RWPE1 (cell line): Measurements from ENCODE around the gene FOXL3.

Source experiments
- CTCF ChIA-PET: fragments of 350-600 bp; sonication (Branson Sonifier 250); formaldehyde crosslinking; extraction: SDS; loops from one replicate; lab custom pipeline; 2021; lab: Yijun Ruan, JAX
- POLR2A ChIA-PET: fragments of 400-600 bp; formaldehyde crosslinking; extraction: SDS; loops from one replicate; lab custom pipeline; 2020; ENCODE audit warnings: antibody characterized with exemption; ENCODE audit not compliant: low non-redundant PET; lab: Yijun Ruan, JAX
- DNase-seq: peaks from one replicate; pipeline ENCODE4 v3.0.0; 2012; ENCODE audit warnings: low spot score
- H3K27ac ChIP-seq: fragments of 450-650 bp; 2 replicates; pipeline ENCODE4 v1.5.1; 2017
- TF ChIP-seq, protein P1 (sequence below): fragments of 450-650 bp; conservative IDR thresholded peaks from 2 replicates; pipeline ENCODE4 v1.5.1; 2017; ENCODE audit warnings: low read depth, mild to moderate bottlenecking

FOXL3 gene

DNA sequence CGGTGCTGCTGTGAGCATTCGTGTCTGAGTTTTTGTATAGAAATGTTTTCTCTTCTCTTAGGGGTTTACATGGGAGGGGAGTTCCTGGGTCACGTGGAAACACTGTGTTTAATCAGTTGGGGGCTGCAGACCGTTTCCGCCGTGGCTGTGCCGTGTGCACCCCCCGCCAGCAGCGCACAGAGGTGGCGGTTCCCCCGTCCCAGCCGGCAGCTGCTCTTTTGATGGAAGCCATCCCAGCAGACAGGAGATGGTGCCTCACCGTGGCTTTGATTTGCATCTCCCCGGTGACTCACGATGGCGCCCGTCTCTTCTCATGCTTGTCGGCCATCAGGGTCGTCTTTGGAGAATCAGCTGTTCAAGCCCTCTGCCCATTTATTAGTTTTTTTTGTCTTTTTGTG, 34.9 kb upstream of the FOXL3 start:
- ChIA-PET CTCF (interaction anchor here (0.8 kb wide), 1 partner anchor 9 kb away, joined by 4 read pairs; no protein-coding TSS in a partner anchor), POLR2A (no interaction called here)
- TF ChIP-seq, protein P1, sequence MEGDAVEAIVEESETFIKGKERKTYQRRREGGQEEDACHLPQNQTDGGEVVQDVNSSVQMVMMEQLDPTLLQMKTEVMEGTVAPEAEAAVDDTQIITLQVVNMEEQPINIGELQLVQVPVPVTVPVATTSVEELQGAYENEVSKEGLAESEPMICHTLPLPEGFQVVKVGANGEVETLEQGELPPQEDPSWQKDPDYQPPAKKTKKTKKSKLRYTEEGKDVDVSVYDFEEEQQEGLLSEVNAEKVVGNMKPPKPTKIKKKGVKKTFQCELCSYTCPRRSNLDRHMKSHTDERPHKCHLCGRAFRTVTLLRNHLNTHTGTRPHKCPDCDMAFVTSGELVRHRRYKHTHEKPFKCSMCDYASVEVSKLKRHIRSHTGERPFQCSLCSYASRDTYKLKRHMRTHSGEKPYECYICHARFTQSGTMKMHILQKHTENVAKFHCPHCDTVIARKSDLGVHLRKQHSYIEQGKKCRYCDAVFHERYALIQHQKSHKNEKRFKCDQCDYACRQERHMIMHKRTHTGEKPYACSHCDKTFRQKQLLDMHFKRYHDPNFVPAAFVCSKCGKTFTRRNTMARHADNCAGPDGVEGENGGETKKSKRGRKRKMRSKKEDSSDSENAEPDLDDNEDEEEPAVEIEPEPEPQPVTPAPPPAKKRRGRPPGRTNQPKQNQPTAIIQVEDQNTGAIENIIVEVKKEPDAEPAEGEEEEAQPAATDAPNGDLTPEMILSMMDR: no peak
- H3K27ac ChIP-seq: no peak overlapping the region
- no peak for DNase-seq

DNA sequence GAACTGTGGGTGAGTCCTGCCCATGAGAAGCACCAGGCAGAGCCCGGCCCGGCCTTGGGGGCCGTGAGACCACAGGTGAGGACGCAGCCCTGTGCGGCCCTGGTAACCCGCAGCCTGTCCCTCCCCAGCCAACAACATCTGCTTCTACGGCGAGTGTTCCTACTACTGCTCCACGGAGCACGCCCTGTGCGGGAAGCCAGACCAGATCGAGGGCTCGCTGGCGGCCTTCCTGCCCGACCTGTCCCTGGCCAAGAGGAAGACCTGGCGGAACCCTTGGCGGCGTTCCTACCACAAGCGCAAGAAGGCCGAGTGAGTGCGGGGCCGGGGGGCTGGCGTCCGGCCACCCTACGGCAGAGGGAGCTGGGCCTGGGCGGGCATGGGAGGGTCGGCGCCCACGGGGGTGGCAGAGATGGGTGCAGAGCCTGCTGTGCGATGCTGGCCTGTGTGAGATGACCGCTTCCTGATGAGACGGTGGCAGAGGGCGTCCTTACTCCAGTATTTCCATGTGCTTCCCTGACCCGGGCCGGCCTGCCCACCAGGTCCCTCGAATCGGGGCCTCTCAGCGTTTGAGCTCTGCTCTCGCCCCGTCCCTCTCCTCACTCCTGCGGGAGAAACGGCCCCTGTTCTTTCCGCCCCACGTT, 34.1 kb upstream of the FOXL3 start:
- POLR2A ChIA-PET: no interaction called here
- TF ChIP-seq, protein P1: no peak
- no peak for DNase-seq
- no peak overlapping the region for H3K27ac ChIP-seq
- CTCF ChIA-PET: no interaction called here

DNA sequence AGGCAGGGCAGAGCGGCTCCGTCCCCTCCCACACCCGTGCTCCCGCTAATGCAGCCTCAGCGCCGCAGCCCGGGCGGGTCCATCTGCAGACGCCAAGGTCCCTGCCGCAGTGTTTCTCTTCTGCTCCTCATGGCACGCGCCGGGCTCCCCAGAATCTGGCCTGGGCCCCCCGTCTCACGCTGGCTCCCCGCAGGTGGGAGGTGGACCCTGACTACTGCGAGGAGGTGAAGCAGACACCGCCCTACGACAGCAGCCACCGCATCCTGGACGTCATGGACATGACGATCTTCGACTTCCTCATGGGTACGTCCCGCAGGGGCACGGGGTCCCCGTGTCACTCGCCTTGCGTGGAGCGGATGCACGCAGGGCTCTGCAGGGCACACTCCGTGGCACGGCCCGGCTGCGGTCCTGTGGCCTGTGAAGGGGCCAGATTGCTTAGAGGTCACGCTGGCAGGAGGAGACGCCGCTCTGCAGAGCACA, 33.5 kb upstream of the FOXL3 start:
- ChIA-PET CTCF (interaction anchor here (0.6 kb wide), 1 partner anchor 25 kb away, joined by 4 read pairs; no protein-coding TSS in a partner anchor), POLR2A (no interaction called here)
- DNase-seq: no peak
- TF ChIP-seq, protein P1: no peak
- H3K27ac ChIP-seq: no peak overlapping the region

DNA sequence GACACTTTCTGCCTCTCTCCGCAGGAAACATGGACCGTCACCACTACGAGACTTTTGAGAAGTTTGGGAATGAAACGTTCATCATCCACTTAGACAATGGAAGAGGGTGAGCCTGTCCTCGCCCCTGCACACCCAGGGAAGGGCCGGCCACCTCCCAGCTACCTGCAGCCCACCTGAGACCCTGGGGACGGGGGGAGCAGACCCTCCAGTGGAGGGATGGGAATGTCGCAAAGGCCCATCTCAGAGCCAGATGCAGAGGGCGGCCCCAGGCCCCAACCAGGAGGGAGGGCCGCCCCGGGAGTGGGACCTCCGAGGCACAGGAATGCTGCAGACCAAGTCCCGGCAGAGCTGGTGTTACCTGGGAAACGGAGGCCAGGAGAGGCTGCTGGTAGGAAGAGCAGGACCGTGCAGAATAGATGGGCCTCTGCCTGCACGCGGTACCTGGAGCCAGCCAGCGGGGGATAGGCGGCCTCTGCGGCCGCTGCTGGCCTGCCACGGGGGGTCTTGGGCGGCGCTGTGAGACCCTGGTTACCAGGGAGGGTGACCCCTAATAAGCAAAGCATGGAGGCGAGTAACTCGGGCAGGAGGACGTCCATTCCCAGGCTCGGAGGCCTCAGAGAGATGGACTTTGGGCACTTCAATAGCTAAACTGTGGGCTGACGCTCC, 32.9 kb upstream of the FOXL3 start:
- no peak overlapping the region for H3K27ac ChIP-seq
- ChIA-PET CTCF (no interaction called here), POLR2A (no interaction called here)
- no peak for DNase-seq
- TF ChIP-seq, protein P1: no peak

DNA sequence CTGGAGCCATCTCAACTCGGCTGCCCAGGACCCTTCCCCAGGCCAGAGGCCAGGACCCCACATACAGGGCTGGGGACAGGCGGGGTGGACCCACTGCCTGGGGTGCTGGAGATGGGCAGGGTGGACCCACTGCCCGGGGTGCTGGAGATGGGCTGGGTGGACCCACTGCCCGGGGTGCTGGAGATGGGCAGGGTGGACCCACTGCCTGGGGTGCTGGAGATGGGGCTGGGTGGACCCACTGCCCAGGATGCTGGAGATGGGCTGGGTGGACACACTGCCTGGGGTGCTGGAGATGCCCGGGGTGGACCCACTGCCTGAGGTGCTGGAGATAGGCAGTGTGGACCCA, 32.4 kb upstream of the FOXL3 start:
- CTCF ChIA-PET: no interaction called here
- POLR2A ChIA-PET: no interaction called here
- DNase-seq: no peak
- TF ChIP-seq, protein P1: no peak
- no peak overlapping the region for H3K27ac ChIP-seq

DNA sequence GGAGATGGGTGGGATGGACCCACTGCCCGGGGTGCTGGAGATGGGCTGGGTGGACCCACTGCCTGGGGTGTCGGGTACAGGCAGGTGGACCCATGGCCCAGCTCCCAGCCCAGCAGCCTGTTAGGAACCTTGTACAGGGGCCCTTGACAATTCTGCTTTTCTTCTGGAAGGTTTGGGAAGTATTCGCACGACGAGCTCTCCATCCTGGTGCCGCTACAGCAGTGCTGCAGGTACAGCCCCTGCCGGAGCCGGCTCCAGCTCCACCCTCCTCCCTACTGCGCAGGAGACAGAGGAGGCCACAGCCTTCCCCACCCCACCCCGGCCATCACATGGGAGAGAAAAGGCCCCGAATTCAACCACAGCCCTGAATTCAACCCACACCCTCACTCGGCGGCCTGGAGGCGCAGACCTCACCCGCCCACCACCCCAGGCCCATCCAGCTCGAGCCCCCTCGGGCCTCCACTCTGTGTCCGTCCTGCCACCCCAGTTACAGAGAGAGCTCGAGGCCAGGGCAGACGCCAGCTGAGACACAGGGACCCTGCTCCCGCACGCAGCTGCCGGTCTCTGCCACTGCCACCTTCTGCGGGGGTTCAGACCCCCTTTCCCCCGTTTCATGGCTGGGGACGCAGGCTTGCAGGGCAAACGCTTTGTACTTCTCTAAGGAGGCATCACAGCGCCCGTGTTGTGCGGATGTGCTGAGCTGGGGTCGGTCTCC, 31.3 kb upstream of the FOXL3 start:
- CTCF ChIA-PET: no interaction called here
- TF ChIP-seq, protein P1: no peak
- DNase-seq: no peak
- no peak overlapping the region for H3K27ac ChIP-seq
- POLR2A ChIA-PET: no interaction called here
